CD4-positive, alpha-beta T cell treated with Interleukin-4 for 1 hour (primary cell): ENCODE data around the gene PHF2.
"Not testable (repeated sequence)": the region's sequence is repeated elsewhere in the genome, so short reads cannot be mapped to it uniquely, and the experiment has no call there.

ENCODE experiments used
- DNase-seq, 2 donors: peaks; one replicate each; pipeline ENCODE4 v3.0.0-alpha.2; 2020 to 2022

The PHF2 gene

GRCh38 chr9:93669116-93669957, 93.0 kb downstream of the PHF2 start:
- DNase-seq: peak in 1 of 2 donors; percentile 7

DNA sequence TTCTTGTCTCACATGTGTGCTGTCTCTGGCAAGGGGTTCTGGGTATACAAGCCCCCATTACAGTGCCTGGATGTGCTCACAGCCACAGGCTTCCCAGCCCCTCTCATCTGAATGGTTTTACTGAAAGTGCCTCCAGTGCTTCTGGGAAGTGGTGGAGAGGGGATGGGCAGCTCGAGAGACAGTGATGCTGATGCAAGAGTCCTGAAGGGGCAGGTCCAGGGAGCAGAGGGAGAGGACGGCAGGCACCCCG, 93.5 kb downstream of the PHF2 start:
- peak in 1 of 2 donors; percentile 5 for DNase-seq

DNA sequence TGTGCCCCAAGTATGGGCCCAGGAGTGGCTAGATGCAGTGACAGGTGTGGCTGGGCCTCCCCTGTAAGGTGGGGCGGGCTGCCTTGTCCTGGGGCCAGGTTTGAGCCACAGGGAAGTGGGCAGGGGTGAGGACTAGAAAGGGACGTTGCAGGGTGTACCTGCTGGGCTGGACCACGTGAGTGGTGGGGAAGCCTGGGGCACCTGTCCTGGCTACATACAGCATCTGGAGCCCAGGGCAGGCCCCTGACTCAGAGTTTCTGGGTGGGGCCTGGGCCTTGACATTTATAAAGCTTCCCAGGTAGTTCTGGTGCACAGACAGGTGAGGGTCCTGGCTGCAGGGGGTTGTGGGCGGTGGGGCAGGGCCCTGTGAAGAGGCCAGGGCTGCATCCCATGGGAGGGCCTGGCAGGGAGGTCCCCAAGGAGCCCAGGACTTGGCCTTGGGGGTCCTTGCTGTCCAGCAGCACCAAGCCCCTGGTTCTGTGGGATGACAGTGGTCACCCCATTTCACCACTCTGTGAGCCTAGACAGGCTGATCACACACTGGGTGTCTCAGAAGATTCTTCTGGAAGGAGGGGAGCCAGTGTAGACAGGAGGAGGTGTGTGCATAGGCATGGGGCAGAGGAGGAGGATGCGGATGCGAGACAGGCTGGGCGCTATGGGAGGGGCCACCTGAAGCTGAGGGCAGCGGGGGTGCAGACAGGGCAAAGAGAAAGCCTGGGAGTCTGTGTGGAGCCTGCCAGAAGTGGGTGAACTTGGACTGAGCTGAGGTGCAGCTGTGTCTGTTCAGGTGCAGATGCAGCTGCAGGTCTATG, 94.0 kb downstream of the PHF2 start:
- peak in 1 of 2 donors; percentile 11 for DNase-seq

- DNase-seq: no peak
Measured at GRCh38 chr9:93671020-93671338, 94.6 kb downstream of the PHF2 start.

DNA sequence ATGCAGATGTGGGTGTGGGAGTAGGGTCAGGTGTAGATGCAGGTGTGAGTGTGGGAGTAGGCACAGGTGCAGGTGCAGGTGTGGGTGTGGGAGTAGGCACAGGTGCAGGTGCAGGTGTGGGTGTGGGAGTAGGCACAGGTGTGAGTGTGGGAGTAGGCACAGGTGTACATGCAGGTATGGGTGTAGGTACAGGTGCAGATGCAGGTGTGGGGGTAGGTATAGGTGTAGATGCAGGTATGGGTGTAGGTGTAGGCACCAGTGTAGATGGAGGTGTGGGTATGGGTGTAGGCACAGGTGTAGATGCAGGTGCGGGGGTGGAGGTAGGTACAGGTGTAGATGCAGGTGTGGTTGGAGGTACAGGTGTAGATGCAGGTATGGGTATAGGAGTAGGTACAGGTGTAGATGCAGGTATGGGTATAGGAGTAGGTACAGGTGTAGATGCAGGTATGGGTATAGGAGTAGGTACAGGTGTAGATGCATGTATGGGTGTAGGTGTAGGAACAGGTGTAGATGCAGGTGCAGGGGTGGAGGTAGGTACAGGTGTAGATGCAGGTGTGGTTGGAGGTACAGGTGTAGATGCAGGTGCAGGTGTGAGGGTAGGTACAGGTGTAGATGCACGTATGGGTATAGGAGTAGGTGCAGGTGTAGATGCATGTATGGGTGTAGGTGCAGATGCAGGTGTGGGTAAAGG, 96.1 kb downstream of the PHF2 start:
- DNase-seq: not testable (repeated sequence)

DNA sequence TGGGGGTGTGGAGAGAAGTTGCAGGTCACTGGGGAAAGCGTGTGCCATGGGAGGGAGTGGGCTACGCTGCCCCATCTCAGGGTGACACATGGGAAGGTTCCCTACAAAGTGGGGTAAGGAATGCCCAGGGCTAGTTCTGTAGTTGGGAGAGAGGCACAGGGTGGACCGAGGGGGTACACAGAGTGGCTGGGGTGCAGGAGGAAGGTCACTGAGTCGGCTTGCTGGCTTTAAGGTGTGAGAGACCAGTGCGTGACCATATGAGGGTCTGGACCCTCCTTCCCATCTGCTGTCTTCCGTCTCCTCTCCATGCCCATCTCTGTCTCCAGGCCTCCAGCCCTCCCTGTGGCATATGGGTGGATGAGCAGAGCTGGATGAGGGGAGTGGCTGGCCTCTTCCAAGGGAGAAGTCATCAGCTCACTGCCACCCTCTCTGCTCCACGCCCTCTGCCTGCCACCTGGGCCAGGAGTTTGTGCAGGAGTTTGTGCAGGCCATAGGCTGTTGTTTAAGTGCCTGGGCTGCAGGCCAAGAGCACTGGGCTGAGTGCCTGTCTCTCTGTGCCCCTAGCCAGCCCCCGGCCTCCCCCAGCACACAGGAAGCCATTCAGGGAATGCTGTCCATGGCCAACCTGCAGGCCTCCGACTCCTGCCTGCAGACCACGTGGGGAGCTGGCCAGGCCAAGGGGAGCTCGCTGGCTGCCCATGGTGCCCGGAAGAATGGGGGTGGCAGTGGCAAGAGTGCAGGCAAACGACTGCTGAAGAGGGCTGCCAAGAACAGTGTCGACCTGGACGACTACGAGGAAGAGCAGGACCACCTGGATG, 96.8 kb downstream of the PHF2 start:
- peak in 1 of 2 donors; percentile 6 for DNase-seq

GRCh38 chr9:93673839-93674334, 97.5 kb downstream of the PHF2 start:
- DNase-seq: peak in 1 of 2 donors; percentile 7

GRCh38 chr9:93674580-93675335, 98.4 kb downstream of the PHF2 start:
- peak in 1 of 2 donors; percentile 10 for DNase-seq

- peak in 1 of 2 donors; percentile 9 for DNase-seq
Measured at GRCh38 chr9:93675336-93676150, 99.2 kb downstream of the PHF2 start.

GRCh38 chr9:93676310-93677047, 100.1 kb downstream of the PHF2 start:
- peak in 1 of 2 donors; percentile 3 for DNase-seq

DNA sequence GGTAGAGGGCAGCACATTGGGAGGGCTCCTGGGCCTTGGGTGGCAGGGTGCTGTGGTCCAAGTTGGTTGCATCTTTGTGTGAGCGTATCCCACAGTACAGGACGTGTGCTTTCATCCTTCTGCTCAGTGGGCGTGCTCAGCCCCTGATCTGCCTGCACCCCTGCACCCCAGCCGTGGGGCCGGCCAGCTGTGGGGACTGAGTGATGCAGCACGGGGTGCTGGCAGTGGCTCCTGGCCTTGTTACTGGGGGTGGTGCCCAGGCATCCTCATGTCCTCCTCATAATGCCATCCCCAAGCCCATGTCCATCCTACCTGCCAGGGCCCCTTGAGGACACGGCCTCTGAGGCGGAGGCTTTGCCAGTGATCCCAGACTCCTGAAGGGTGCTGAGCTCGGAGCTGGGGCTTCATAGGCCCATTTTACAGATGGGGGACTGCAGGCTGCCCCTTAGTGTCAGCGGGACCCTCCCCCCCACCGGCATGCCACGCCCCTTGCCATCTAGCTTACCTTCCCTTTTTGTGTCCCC, 100.7 kb downstream of the PHF2 start:
- DNase-seq: peak in 1 of 2 donors; percentile 9

DNA sequence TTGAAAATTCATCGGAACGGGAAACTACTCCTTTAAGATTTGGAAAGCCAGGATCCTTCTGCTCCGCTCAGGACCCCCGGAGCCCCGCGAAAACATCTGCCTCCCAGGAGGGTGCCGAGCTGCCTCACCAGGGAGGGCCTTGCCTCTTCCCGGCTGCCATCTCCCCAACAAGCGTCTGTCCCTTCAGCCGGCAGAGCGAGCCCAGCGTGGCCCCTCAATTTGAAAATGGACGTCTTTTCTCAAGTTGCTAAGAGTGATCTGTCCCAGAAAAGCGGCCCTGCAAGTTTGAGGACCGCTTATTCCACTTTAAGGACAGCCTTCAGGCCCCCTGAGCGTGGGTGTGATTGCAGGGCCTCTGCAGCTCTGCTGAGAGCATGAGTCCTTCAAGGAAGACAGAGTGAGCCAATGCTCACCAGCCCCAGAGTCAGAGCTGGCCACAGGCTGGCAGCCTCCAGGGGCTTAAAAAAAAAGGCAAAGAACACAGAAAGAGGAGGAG, 101.3 kb downstream of the PHF2 start:
- peak in 1 of 2 donors; percentile 8 for DNase-seq

DNA sequence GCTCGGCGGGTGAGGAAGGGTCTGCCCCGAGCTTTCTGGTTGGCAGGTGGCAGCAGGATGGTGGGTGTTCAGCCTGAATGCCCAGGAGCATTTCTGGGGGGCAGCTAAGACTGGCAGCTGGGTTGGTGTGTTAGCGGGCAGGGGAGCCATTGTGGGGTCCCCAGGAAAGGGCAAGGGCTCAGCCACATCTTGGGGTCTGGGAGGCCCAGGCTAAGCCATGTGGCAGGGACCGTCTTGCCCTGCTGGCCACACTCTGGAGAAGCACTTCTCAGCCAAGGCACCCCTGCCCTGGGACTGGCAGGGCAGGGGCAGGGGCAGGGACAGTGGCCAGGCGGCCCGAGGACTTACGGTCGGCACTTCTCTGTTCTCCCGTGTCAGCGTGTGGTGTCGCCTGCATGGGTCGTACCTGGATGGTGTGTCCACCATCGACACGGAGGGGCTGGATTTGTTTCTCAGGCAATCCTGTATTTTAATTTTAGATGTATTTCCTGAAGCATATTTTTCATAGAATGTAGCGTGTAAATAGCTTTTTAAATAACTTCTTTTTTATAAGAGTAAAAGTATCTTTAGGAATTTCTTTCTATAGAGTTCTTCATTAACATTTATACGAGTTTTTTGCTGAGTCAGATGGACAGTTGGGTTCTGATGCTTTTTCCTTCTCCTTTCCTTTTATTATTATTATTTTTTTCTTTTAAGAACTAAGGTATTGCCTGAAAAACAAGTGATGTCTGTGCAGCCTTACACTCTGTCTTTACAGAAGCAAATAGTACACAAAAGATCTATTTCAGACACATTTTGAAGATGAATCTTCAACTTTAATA, 102.0 kb downstream of the PHF2 start:
- peak in 1 of 2 donors; percentile 10 for DNase-seq

- DNase-seq: peak in 1 of 2 donors; percentile 10
Measured at GRCh38 chr9:93679536-93680442, 103.4 kb downstream of the PHF2 start.

DNA sequence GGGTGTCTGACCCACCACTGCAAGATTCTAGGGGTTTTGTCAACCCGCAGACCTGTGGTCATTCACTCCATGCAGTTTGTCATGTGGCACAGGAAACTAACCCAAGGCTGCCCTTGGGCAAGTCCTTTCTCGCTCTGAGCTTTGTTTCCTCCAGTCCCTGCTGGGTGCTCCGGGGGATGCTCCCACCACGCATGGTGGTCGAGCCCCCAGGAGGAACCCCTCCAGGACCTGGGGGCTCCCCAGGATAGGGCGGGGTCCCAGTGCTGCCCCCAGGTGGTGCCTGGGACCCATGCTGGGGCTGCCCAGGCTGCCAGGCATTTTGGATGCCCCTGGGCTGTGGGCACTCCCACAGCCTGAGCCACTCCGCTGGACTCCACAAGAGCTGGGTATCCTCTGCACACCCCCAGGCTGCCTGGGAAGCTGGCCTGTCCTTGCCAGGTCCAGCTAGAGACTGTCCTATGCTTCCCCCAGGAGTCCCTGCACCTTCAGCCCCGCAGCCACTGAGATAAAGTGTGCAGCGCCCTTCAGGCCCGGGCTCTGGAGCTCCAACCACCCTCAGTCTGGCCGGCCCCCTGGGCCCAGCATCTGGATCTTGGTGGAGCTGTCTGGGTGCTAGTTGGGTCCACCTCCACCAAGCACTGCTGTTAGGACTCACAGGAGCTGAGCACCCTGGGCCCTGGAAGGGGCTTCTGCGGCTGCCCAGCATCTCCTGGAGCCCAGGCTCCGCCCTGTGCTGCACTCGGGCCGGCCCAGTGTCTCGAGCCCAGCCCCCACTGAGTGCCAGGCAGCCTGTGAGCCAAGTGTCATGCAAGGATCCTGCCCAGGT, 104.3 kb downstream of the PHF2 start:
- DNase-seq: peak in 1 of 2 donors; percentile 7
